Erythroblast (primary cell): Measurements from ENCODE around the gene BPIFB2.

Experiments used
- DNase-seq, 2 experiments: peaks; one replicate each; lab custom pipeline; 2025; lab: John Stamatoyannopoulos, UW
- GATA1 ChIP-seq: IDR thresholded peaks from 2 replicates; pipeline ENCODE4 v1.6.1; 2011; ENCODE audit warnings: low read depth, mild to moderate bottlenecking, control low read depth, low read length, moderate library complexity
- POLR2A ChIP-seq: IDR thresholded peaks from 2 replicates; pipeline ENCODE4 v1.6.1; 2011; ENCODE audit warnings: mild to moderate bottlenecking, low read length

BPIFB2 gene

DNA sequence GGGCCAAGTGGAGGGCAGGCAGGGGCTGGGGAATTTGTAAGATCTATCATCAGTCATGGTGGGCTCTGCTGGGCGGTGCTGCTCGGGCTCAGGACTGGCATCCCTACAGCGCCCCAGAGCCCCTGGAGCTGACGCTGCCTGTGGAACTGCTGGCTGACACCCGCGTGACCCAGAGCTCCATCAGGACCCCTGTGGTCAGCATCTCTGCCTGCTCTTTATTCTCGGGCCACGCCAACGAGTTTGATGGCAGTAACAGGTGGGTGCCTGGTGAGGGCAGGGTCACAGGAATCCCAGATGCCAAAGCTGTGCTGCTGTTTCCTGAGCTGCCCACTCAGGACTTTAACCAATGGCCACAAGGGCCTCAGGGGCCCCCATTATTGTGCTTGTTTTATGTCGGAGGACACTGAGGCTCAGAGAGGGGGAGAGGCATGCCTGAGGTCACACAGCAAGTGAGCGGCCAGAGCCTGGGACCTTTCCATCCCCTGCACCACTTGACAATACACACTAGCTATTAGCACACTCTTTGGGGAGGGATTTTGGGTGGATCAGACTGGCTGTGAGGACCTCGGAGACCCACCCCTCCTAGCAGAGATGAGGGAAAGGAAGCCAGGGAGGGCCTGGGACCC, 6.3 kb downstream of the BPIFB2 start:
- no peak for TF ChIP-seq GATA1
- DNase-seq = no peak

DNA sequence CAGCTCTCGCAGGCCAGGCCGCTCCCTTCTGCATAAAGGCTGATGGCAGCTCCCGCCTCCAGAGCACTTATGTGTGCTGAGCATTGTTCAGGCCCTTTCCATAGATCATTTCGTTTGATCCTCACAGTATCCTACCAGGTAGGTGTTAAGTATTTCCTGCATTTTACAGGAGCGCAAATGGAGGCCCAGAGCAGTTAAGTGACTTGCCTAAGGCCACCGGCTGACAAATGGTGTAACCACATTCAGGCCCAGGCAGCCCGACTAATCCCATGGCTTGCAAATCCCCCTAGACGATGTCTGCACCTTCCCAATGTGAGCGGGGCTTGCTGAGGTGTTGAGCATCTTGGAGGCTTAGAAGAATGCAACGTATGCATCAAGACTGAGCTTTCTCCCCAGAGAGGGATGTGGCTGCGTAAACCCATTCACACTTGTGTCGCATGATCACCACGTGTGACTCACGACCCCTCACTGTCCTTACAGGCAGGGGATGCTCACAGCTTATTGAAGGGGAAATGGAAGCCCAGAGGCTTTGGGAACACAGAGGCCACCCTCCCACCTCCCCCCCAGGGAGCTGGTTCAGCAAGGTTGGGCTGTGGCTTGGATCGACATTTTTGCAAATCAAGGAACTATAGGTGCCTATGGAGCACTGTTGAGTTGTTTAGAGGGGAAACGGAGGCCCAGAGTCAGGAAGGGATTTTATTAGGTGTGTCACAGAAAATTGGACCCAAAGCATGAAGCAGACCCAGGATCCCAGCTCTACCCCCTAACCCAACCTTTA, 7.0 kb downstream of the BPIFB2 start:
- no peak for TF ChIP-seq GATA1
- no peak for TF ChIP-seq POLR2A
- DNase-seq = no peak

DNA sequence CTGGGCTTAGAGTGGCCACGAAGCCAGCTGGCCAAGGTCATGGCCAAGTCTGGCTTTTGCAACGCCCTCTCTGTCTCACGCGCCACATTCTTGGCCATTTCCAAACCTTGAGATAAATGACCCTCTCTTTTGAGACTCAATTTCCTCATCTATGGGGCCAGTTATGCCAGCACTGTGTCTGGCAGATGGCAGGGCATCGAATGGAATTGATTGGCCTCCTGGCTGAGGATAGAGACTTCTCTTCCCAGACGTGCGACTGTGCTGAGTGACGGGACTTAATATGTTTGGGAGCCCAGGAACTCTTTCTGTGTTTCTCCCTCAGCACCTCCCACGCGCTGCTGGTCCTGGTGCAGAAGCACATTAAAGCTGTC, 7.6 kb downstream of the BPIFB2 start:
- no peak for TF ChIP-seq GATA1
- TF ChIP-seq POLR2A = no peak
- DNase-seq = no peak

GRCh38 chr20:33015700-33016580, 8.4 kb downstream of the BPIFB2 start:
- TF ChIP-seq GATA1 (no peak), POLR2A (no peak)
- DNase-seq = no peak

DNA sequence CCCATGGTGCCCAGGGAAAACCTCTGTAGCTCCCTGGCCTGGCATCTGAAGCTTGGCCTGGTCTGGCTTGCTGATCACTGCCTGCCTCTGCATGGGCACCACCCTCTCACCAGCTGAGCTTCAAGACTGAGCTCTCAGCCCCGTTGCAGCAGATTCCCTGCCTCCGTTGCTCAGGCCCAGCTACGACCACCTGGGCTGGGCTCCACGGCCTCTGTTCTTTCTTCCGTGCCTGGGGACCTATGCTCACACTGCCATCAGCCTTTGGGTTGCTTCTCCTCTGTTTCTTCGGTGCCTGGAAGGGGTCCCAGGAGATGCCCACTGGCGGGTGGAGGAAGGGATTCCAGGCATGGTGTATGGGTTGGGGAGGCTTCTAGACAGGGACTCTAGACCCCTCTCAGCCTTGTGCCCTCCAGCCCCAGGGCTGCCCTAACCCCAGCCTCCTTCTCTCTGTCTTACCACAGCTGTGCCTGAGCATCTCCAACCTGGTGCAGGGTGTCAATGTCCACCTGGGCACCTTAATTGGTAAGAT, 9.1 kb downstream of the BPIFB2 start:
- TF ChIP-seq POLR2A (no peak), GATA1 (no peak)
- DNase-seq = no peak

- DNase-seq = no peak
- TF ChIP-seq POLR2A = no peak
- no peak for TF ChIP-seq GATA1
Measured at GRCh38 chr20:33017542-33017941, 10.0 kb downstream of the BPIFB2 start.

- DNase-seq = no peak
- TF ChIP-seq GATA1 (no peak), POLR2A (no peak)
Measured at GRCh38 chr20:33018169-33018931, 10.8 kb downstream of the BPIFB2 start.

- no peak for DNase-seq
- no peak for TF ChIP-seq POLR2A
- no peak for TF ChIP-seq GATA1
Measured at GRCh38 chr20:33019465-33020277, 12.2 kb downstream of the BPIFB2 start.

GRCh38 chr20:33020278-33021161, 13.0 kb downstream of the BPIFB2 start:
- DNase-seq = no peak
- TF ChIP-seq GATA1 (no peak), POLR2A (no peak)

DNA sequence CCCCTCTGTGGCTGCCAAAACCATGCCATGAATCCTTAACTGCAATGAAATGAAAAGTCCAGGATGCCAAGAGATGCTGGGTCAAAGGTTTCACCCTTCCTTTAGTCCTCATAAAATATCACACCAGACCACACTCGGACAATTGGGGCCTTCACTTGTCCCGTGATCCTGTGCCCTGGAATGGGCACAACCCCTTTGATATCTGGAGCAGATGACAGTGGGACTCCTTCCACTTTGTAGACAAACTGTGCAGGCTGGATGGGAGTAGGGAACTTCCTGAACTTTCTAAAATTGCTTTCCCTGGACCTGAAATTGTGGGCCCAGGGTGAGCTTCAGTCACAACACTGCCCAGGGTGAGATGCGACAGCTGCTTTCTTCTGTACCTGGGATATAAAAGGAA, 14.4 kb downstream of the BPIFB2 start:
- DNase-seq = no peak
- no peak for TF ChIP-seq GATA1
- TF ChIP-seq POLR2A = no peak

GRCh38 chr20:33022289-33022688, 14.8 kb downstream of the BPIFB2 start:
- DNase-seq = no peak
- TF ChIP-seq GATA1 = no peak
- TF ChIP-seq POLR2A = no peak
